ENCODE measurements around the gene MUC2. TPM values are rescaled to one million over a fixed set of nuclear protein-coding genes. Genes with fewer than 3 reads are reported as not detected.

MUC2 gene
- total RNA-seq, 2 donors from 2014 or later: not detected

DNA sequence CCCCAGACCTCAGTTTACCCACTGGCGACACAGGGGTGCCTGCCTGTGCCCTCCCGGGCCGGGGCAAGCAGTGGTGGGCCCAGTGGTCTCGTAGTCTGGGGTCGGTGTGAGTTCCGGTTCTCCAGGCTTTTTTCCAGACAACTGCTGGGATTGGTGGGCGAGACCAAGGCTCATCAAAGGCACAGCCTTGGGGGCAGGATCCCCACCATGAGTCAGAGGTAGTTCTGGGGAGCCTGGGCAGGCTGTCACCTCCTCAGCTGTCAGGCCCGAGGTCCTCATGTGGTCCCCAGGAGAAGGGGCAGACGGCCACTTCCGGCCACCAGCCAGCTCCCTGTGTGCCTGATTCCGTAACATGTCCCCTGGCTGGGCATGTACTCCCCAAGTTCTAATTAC is 827 bp upstream of the MUC2 start:
- Histone ChIP-seq H3K27me3 (no peaks in the 10 kb centered on the region), H3K9me3 (no peaks in the 10 kb centered on the region), H3K27ac (no peak overlapping the region), H3K4me3 (no peak overlapping the region), H3K4me1 (peaks cover 0 to 12% of the 10 kb centered on the region in 2 donors), H3K36me3 (no peaks in the 10 kb centered on the region)
- DNase-seq (ENCODE audit: low spot score): no peak
- TF ChIP-seq, protein P1, sequence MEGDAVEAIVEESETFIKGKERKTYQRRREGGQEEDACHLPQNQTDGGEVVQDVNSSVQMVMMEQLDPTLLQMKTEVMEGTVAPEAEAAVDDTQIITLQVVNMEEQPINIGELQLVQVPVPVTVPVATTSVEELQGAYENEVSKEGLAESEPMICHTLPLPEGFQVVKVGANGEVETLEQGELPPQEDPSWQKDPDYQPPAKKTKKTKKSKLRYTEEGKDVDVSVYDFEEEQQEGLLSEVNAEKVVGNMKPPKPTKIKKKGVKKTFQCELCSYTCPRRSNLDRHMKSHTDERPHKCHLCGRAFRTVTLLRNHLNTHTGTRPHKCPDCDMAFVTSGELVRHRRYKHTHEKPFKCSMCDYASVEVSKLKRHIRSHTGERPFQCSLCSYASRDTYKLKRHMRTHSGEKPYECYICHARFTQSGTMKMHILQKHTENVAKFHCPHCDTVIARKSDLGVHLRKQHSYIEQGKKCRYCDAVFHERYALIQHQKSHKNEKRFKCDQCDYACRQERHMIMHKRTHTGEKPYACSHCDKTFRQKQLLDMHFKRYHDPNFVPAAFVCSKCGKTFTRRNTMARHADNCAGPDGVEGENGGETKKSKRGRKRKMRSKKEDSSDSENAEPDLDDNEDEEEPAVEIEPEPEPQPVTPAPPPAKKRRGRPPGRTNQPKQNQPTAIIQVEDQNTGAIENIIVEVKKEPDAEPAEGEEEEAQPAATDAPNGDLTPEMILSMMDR (IDR thresholded peaks at IDR 0.05): no peak

DNA sequence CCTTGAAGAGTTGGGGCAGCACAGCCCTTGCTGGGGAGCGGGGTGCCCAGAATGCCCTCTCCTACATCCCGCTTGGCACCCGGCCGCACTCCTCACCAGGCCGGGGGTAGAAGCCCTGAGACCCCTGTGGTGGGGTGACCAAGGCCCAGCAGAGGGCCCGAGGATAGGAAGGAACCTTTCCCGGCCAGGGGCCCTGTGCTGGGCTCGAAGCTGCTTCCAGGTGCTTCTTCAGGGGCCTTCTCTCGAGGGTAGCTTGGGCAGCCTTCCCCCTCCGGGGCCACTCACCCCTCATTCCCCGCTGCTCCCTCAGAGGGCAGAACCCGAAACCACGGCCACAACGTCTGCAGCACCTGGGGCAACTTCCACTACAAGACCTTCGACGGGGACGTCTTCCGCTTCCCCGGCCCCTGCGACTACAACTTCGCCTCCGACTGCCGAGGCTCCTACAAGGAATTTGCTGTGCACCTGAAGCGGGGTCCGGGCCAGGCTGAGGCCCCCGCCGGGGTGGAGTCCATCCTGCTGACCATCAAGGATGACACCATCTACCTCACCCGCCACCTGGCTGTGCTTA is 752 bp downstream of the MUC2 start:
- DNase-seq (ENCODE audit: low spot score): no peak
- TF ChIP-seq, protein P1 (IDR thresholded peaks at IDR 0.05): no peak
- Histone ChIP-seq H3K4me3 (no peak overlapping the region), H3K27ac (no peak overlapping the region), H3K4me1 (peaks cover 0 to 12% of the 10 kb centered on the region in 2 donors), H3K9me3 (no peaks in the 10 kb centered on the region), H3K27me3 (no peaks in the 10 kb centered on the region), H3K36me3 (no peaks in the 10 kb centered on the region)

DNA sequence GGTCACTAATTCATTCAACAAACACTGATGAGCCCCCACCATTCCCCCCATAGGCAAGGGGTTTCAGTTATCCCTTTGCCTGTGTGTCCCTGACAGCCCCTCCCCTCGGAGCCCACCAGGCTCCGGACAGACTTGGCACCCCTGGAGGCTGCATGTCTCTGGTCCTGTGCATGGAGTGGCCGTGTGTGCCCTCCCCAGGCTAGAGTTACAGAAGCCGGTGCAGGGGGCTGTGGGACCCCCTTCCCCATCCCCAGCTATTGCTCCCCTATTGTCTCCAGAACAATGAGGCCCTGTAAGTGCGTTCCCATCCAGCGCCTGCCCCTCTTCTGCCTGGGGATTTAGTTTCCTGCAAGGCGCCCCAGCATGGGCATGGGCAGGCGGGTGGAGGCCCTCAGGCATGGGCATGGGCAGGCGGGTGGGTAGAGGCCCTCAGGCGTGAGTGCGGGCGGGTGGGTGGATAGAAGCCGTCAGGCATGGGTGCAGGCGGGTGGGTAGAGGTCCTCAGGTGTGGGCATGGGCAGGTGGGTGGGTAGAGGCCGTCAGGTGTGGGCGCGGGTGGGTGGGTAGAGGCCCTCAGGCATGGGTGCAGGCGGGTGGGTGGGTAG is 1.5 kb downstream of the MUC2 start:
- Histone ChIP-seq H3K9me3 (no peaks in the 10 kb centered on the region), H3K27me3 (no peaks in the 10 kb centered on the region), H3K36me3 (no peaks in the 10 kb centered on the region), H3K4me1 (peaks cover 0 to 12% of the 10 kb centered on the region in 2 donors), H3K27ac (no peak overlapping the region), H3K4me3 (no peak overlapping the region)
- DNase-seq (ENCODE audit: low spot score): no peak
- TF ChIP-seq, protein P1 (IDR thresholded peaks at IDR 0.05): no peak

DNA sequence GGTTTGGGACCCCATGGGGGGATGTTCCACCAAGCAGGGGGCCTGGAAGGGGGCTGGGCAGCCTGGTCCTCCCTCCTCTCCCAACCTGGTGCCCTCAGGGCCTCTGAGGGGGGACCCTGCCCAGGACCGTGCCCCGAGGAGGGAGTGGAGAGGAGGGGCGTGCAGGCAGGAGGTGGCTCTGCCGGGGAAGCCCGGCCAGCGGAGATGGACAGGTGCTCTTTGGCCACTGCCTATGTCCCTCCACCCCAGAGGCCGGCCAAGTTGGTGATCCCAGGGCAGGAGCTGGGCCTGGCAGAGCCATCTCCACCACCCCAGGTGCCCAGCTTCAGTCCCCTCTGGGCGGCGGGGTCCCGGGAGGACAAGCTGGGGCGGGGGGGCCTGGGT is 2.4 kb downstream of the MUC2 start:
- no peak for DNase-seq (ENCODE audit: low spot score)

DNA sequence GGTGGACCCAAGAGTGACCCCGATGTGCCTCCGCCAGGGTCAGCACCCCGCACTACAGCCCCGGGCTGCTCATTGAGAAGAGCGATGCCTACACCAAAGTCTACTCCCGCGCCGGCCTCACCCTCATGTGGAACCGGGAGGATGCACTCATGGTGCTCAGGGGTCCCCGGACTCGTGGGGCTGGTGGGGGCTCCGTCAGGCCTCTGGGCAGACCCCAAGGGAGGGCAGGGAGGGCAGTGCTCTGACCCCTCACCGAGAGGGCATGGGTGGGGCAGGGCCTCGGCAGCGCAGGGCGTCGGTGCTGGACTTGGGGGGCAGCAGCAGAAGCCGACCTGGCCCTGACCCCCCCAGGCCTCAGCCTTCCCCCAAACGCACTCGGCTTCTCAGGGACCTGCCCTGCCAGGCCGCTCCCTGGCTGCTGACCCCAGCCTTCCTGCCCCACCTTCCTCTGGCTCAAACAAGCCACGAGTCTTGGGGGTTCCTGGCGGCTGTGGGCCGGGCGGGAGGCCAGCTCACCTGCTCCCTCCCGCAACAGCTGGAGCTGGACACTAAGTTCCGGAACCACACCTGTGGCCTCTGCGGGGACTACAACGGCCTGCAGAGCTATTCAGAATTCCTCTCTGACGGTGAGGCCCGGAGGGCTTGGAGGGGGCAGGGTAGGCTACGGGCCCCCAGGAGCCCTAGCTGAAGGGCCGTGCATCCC is 2.9 kb downstream of the MUC2 start:
- H3K4me1 ChIP-seq: peaks cover 0 to 11% of the 10 kb centered on the region in 2 donors
- TF ChIP-seq, protein P1 (IDR thresholded peaks at IDR 0.05): no peak

More for the DNA sequence above, 2.4 kb downstream of the MUC2 start:
- Histone ChIP-seq H3K27ac (no peak overlapping the region), H3K27me3 (no peaks in the 10 kb centered on the region), H3K4me3 (no peak overlapping the region), H3K36me3 (no peaks in the 10 kb centered on the region), H3K9me3 (no peaks in the 10 kb centered on the region), H3K4me1 (peaks cover 0 to 12% of the 10 kb centered on the region in 2 donors)
- TF ChIP-seq, protein P1 (IDR thresholded peaks at IDR 0.05): no peak

More for the DNA sequence above, 2.9 kb downstream of the MUC2 start:
- H3K9me3 ChIP-seq: no peaks in the 10 kb centered on the region
- H3K27ac ChIP-seq: no peak overlapping the region
- no peak for DNase-seq (ENCODE audit: low spot score)
- no peaks in the 10 kb centered on the region for H3K27me3 ChIP-seq
- no peaks in the 10 kb centered on the region for H3K36me3 ChIP-seq
- H3K4me3 ChIP-seq: no peak overlapping the region
